ENCODE measurements around the gene SHROOM1.

GRCh38 chr5:132866342-132867045 is 36.0 kb upstream of the SHROOM1 start, which contains the start of the genes GDF9 and UQCRQ:
- TF ChIP-seq CTCF (conservative IDR thresholded peaks at IDR 0.05) (peak; percentile 36; the same call in 1 of the 2 replicates), EZH2 (IDR thresholded peaks at IDR 0.05; ENCODE audit: low read depth) (no peak)
